Dedifferentiated amniotic fluid mesenchymal stem cell (primary cell): ENCODE results near the gene DEFB113.
"Not testable (repeated sequence)": the region's sequence is repeated elsewhere in the genome, so short reads cannot be mapped to it uniquely, and the experiment has no call there.

ENCODE experiments used
- DNase-seq: peaks from one replicate; pipeline ENCODE4 v3.0.0-alpha.2; 2016; ENCODE audit errors: extremely low spot score

Gene DEFB113, protein sequence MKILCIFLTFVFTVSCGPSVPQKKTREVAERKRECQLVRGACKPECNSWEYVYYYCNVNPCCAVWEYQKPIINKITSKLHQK

DNA sequence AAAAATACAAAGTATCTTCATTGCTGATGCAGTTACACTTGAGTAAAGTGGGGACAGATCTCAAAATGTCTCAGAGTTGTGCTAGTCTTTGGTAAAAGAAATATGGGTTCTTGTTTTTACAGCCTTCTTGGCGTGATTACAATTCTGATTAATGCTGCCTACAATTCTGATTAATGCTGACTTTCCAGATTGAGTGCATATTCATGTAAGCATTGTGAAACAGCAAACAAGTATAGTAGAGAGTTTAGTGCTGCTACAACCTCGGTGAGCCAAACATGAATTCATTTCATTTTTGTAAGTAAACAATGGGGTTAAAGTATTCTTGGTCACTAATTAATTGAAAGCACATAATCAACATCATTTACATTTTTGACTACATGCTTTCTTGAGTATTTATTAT is at the start of gene DEFB113:
Gene DEFB113 (minus strand): TSS at position 21 of the 400 bp plus-strand sequence. CDS start 0 bp downstream, at position 21.
- DNase-seq: no peak

GRCh38 chr6:50007819-50008218 is 38.4 kb upstream of the DEFB113 start:
- DNase-seq: no peak

- DNase-seq: no peak
Observed at GRCh38 chr6:50003139-50003538, 33.7 kb upstream of the DEFB113 start.

DNA sequence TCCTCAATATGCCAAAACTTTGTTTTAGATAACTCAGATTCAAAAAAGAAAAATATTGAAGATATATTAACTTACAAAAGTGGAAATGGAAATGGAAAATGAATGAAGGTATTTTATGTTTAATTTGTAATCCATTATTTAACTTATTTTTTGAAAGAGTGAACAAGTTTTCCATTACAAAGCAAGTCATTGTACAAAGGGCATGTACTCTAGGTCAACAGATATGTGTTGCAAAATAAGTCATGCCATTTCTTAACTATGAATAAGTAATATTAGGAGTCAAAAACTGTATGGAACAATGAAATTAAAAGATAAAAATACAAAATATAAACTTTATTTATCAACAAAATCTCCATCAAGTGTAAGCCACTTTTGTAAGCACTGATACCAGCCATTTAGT is 25.9 kb upstream of the DEFB113 start:
- no peak for DNase-seq

- DNase-seq: no peak
Observed at GRCh38 chr6:49988900-49989299, 19.5 kb upstream of the DEFB113 start.

GRCh38 chr6:49987749-49988148 is 18.3 kb upstream of the DEFB113 start:
- DNase-seq: no peak

DNA sequence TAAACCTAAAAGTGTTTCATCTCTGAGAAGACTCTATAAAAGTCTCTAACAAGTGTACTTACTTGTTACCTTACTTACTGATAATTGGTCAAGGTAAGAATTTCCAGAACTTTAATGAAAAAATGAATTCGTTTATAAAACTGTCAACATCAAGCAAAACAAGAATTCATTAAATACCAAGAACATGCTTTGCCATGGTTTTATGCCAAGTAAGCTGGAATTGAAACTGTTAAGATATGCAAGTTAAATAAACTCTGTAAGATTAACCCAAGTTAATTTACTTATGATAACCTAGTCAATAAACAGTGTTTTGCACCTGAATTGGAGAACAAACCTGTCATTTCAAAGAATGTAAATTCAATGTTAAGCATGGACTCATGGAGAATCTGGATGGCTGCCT is 17.1 kb upstream of the DEFB113 start:
- no peak for DNase-seq

DNA sequence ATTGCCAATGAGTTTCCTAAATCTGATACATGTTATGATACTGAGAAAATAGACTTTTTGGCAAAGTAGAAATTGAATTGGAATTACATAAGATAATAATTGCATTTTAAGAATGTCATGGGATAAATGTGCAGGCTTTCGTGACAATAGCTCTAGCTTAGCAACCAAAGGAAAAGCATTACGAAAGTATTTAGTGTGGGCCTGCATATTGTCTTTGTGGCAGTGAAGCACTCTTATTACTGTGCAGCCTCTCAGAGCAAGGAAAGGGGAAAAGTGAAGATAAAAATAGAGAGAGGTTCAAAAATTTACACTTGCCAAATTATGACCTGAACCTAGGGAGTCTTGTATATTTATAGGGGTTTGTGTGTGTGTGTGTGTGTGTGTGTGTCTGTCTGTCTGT is 12.6 kb upstream of the DEFB113 start:
- DNase-seq: no peak

GRCh38 chr6:49980898-49981297 is 11.5 kb upstream of the DEFB113 start:
- no peak for DNase-seq

GRCh38 chr6:49979584-49979983 is 10.2 kb upstream of the DEFB113 start:
- DNase-seq: no peak

- no peak for DNase-seq
Observed at GRCh38 chr6:49978332-49979226, 9.2 kb upstream of the DEFB113 start.

- no peak for DNase-seq
Observed at GRCh38 chr6:49966823-49967222, 2.6 kb downstream of the DEFB113 start.

GRCh38 chr6:49966334-49966733 is 3.1 kb downstream of the DEFB113 start:
- no peak for DNase-seq

- no peak for DNase-seq
Observed at GRCh38 chr6:49964064-49964463, 5.4 kb downstream of the DEFB113 start, which contains the start of gene DEFB114. Gene DEFB114, minus strand, starts transcription at chr6:49964164. Its CDS starts 59 bp downstream, at chr6:49964105.

- no peak for DNase-seq
Observed at GRCh38 chr6:49958180-49958579, 11.2 kb downstream of the DEFB113 start.

GRCh38 chr6:49955847-49956246 is 13.6 kb downstream of the DEFB113 start:
- DNase-seq: no peak

GRCh38 chr6:49951926-49952325 is 17.5 kb downstream of the DEFB113 start:
- DNase-seq: no peak

DNA sequence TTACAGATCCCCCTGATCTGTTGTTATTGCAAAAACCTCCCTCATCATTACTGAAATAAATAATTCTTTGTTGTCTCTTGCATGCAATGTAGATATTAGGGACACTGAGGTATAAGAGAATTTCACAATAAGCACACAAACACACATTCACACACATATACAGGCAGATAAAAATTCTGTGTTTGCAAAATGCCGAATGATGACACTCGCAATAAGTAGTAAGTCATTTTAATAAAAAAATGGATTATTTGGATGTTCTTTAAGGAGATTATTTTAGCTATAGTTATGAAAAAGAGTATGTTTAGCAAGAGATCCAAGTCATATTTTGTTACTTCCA is 19.0 kb downstream of the DEFB113 start:
- DNase-seq: no peak

- DNase-seq: no peak
Observed at GRCh38 chr6:49949062-49949461, 20.4 kb downstream of the DEFB113 start.

DNA sequence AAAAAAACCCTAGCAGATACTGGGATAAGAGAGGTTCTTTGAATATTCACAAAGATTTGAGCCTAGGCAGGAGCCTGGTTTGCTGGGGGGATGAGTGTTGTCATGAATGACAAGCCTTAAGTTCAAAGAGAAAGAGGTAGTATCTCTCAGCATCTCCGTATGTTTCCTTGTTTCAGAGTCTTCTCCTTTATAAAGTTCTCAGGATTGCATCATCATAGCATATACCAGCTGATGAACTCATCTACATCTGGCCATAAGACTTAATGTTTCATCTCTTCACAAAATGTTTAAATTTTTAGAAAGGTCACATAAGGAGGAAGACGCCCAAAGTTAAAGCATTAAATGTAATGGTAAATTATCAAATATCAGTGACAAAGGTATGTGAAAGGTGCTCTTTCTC is 22.6 kb downstream of the DEFB113 start:
- DNase-seq: no peak

- DNase-seq: not testable (repeated sequence)
Observed at GRCh38 chr6:49944068-49944467, 25.4 kb downstream of the DEFB113 start.

DNA sequence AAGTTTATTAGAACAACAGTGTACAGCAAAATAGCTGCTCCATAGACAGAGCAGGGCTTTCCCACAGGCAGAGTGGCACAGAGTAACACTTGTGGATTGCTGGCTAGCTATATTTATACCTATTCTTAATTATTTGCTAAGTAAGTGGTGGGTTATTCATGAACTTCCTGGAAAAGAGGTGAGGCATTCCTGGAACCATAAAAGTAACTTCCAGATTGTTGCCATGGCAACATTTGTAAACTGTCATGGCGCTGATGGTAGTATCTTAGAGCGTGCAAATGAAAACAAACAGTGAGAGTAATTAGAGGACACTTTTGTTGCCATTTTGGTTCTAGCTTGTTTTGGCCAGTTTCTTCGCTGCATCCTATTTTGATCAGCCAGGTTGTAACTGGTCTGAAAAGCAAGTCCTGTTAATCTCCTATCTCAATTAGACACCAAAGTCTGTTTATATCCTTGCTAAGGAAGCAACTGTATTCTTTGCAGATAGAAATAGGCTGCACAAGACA is 29.4 kb downstream of the DEFB113 start:
- no peak for DNase-seq

- no peak for DNase-seq
Observed at GRCh38 chr6:49937811-49938210, 31.6 kb downstream of the DEFB113 start.
